H1 (cell line): ENCODE results near the gene AGAP1. TPM values are rescaled to one million over a fixed set of nuclear protein-coding genes. Genes with fewer than 3 reads are reported as not detected.
A peak's percentile ranks its signal among the peaks of the same experiment; 100 is the strongest.

Source experiments
- CTCF ChIA-PET: fragments of 300-600 bp; sonication (Branson Sonifier 250); formaldehyde crosslinking; loops from one replicate; lab custom pipeline; 2021; ENCODE audit not compliant: partially characterized antibody; lab: Charles Lee
- POLR2A ChIA-PET: fragments of 300-600 bp; sonication (Branson Sonifier 250); formaldehyde crosslinking; loops from one replicate; lab custom pipeline; 2021; ENCODE audit warnings: inconsistent platforms; ENCODE audit not compliant: partially characterized antibody; lab: Charles Lee
- DNase-seq, 2 experiments: peaks; one replicate each; pipeline versions ENCODE4 v3.0.0 to v3.0.0-alpha.2; 2010 to 2022; ENCODE audit warnings: low spot score in 2 of 2, low read depth in 1 of 2, mixed read lengths in 1 of 2
- FAIRE-seq: peaks from 2 replicates; lab custom pipeline; 2011; peaks lifted over from hg19 to GRCh38; lab: Jason Lieb, UNC
- H2AFZ ChIP-seq: 2 replicates; pipeline ENCODE4 v1.8.1; 2012; ENCODE audit warnings: low read length, inconsistent platforms
- H2AK5ac ChIP-seq: 2 replicates; pipeline ENCODE4 v1.6.1; 2013; ENCODE audit warnings: low read depth, low read length
- H2BK120ac ChIP-seq: replicated peaks from 2 replicates; pipeline ENCODE3; 2013; ENCODE audit warnings: low read depth, low read length, inconsistent platforms
- H2BK12ac ChIP-seq: 2 replicates; pipeline ENCODE4 v1.6.1; 2013; ENCODE audit warnings: low read depth, low read length
- H2BK15ac ChIP-seq: 2 replicates; pipeline ENCODE4 v1.6.1; 2013; ENCODE audit warnings: low read length
- H2BK20ac ChIP-seq: 2 replicates; pipeline ENCODE4 v1.6.1; 2013; ENCODE audit warnings: low read length
- H2BK5ac ChIP-seq: 2 replicates; pipeline ENCODE4 v1.6.1; 2013; ENCODE audit warnings: low read depth, low read length
- H3K14ac ChIP-seq: 2 replicates; pipeline ENCODE4 v1.6.1; 2013; ENCODE audit warnings: inconsistent platforms; ENCODE audit not compliant: insufficient read length
- H3K18ac ChIP-seq: 2 replicates; pipeline ENCODE4 v1.6.1; 2013; ENCODE audit warnings: low read length; ENCODE audit errors: extremely low read depth
- H3K23ac ChIP-seq: 2 replicates; pipeline ENCODE4 v1.6.1; 2013; ENCODE audit warnings: inconsistent platforms; ENCODE audit not compliant: insufficient read length
- H3K23me2 ChIP-seq: 2 replicates; pipeline ENCODE4 v1.6.1; 2013; ENCODE audit warnings: low read depth, low read length
- H3K27ac ChIP-seq: 2 replicates; pipeline ENCODE4 v1.6.1; 2011; ENCODE audit warnings: low read depth, low read length, inconsistent platforms
- H3K27me3 ChIP-seq, 4 experiments: replicated peaks in 1 of 4; 1 replicate in 1 of 4; 2 replicates in 3 of 4; pipeline versions ENCODE4 v1.6.1 to v1.8.1; 2011 to 2013; ENCODE audit warnings: low read length in 3 of 4, mild to moderate bottlenecking in 3 of 4, inconsistent platforms in 2 of 4, mixed read lengths in 2 of 4, moderate library complexity in 1 of 4; ENCODE audit not compliant: control insufficient read depth in 3 of 4, insufficient read depth in 3 of 4; ENCODE audit errors: extremely low read depth in 1 of 4
- H3K36me3 ChIP-seq, 4 experiments: 2 replicates each; pipeline versions ENCODE4 v1.6.1 to v1.8.1; 2011 to 2013; ENCODE audit warnings: mild to moderate bottlenecking in 4 of 4, low read length in 3 of 4, moderate library complexity in 2 of 4, control low read depth in 1 of 4, inconsistent platforms in 1 of 4; ENCODE audit not compliant: insufficient read depth in 4 of 4, control insufficient read depth in 2 of 4
- H3K4ac ChIP-seq: replicated peaks from 2 replicates; pipeline ENCODE3; 2013; ENCODE audit warnings: low read length, low read depth, mixed read lengths, inconsistent platforms; ENCODE audit not compliant: insufficient read length
- H3K4me1 ChIP-seq, 4 experiments: replicated peaks in 1 of 4; 1 replicate in 1 of 4; 2 replicates in 3 of 4; pipeline versions ENCODE4 v1.6.1 to v1.8.1; 2011 to 2013; ENCODE audit warnings: low read length in 3 of 4, inconsistent platforms in 2 of 4, mixed read lengths in 1 of 4; ENCODE audit not compliant: insufficient read depth in 4 of 4, control insufficient read depth in 3 of 4
- H3K4me2 ChIP-seq, 2 experiments: 2 replicates each; pipeline versions ENCODE4 v1.6.1 to v1.8.1; 2011 to 2013; ENCODE audit warnings: low read depth in 2 of 2, low read length in 2 of 2, control low read depth in 1 of 2, inconsistent platforms in 1 of 2, mild to moderate bottlenecking in 1 of 2; ENCODE audit not compliant: insufficient read depth in 1 of 2
- H3K4me3 ChIP-seq, 4 experiments: fragments of 200-600, 300-600 bp in 1 of 4; sonication (generic), shearing (Covaris generic), sonication (Bioruptor Twin) in 1 of 4; 2 replicates each; pipeline versions ENCODE4 v1.5.1 to v1.8.1; 2011 to 2016; ENCODE audit warnings: low read length in 4 of 4, low read depth in 3 of 4, control low read depth in 2 of 4, inconsistent platforms in 2 of 4, mild to moderate bottlenecking in 2 of 4, mixed read lengths in 1 of 4, moderate library complexity in 1 of 4; ENCODE audit not compliant: insufficient read depth in 2 of 4; ENCODE audit errors: extremely low read depth in 1 of 4
- H3K56ac ChIP-seq: replicated peaks from 2 replicates; pipeline ENCODE3; 2013; ENCODE audit warnings: low read depth, mild to moderate bottlenecking, mixed read lengths, low read length, inconsistent platforms; ENCODE audit not compliant: insufficient read length
- H3K79me1 ChIP-seq: 2 replicates; pipeline ENCODE4 v1.6.1; 2013; ENCODE audit warnings: low read depth, low read length, control low read depth
- H3K79me2 ChIP-seq, 2 experiments: 2 replicates each; pipeline versions ENCODE4 v1.6.1 to v1.8.1; 2012 to 2013; ENCODE audit warnings: low read length in 2 of 2, mild to moderate bottlenecking in 2 of 2, inconsistent platforms in 1 of 2; ENCODE audit not compliant: insufficient read depth in 2 of 2, control insufficient read depth in 1 of 2
- H3K9ac ChIP-seq, 4 experiments: replicated peaks in 1 of 4; 1 replicate in 1 of 4; 2 replicates in 3 of 4; pipeline versions ENCODE4 v1.6.1 to v1.8.1; 2011 to 2013; ENCODE audit warnings: low read depth in 3 of 4, low read length in 3 of 4, control low read depth in 2 of 4, mild to moderate bottlenecking in 2 of 4, moderate library complexity in 2 of 4, inconsistent platforms in 1 of 4; ENCODE audit errors: extremely low read depth in 1 of 4
- H3K9me3 ChIP-seq, 2 experiments: 2 replicates each; pipeline versions ENCODE4 v1.6.1 to v1.8.1; 2012 to 2013; ENCODE audit warnings: mild to moderate bottlenecking in 2 of 2, moderate library complexity in 2 of 2, control low read depth in 1 of 2, inconsistent platforms in 1 of 2, low read depth in 1 of 2, low read length in 1 of 2, mixed read lengths in 1 of 2; ENCODE audit not compliant: insufficient read depth in 2 of 2
- H4K20me1 ChIP-seq, 2 experiments: replicated peaks in 1 of 2; 2 replicates each; pipeline versions ENCODE3 to v1.8.1; 2011 to 2013; ENCODE audit warnings: inconsistent platforms in 2 of 2, low read length in 2 of 2, mild to moderate bottlenecking in 1 of 2; ENCODE audit not compliant: insufficient read depth in 2 of 2, control insufficient read depth in 1 of 2
- H4K5ac ChIP-seq: 2 replicates; pipeline ENCODE4 v1.6.1; 2013; ENCODE audit warnings: low read length, low read depth, mixed read lengths, inconsistent platforms; ENCODE audit not compliant: insufficient read length
- H4K8ac ChIP-seq: 2 replicates; pipeline ENCODE4 v1.8.0; 2013; ENCODE audit warnings: mild to moderate bottlenecking, moderate library complexity, low read length, inconsistent platforms; ENCODE audit not compliant: insufficient read depth; ENCODE audit errors: extremely low read depth
- H4K91ac ChIP-seq: replicated peaks from 2 replicates; pipeline ENCODE3; 2013; ENCODE audit warnings: low read length, mixed read lengths, inconsistent platforms; ENCODE audit not compliant: insufficient read length
- ATF3 ChIP-seq: IDR thresholded peaks from 2 replicates; pipeline ENCODE4 v1.6.1; 2011; ENCODE audit warnings: low read depth, mild to moderate bottlenecking, low read length; ENCODE audit not compliant: insufficient read depth
- KDM4A ChIP-seq: IDR thresholded peaks from one replicate; pipeline ENCODE4 v1.7.1; 2012; ENCODE audit warnings: low read depth, mild to moderate bottlenecking, moderate library complexity, low read length, inconsistent platforms; ENCODE audit not compliant: severe bottlenecking
- POU5F1 ChIP-seq: IDR thresholded peaks from 2 replicates; pipeline ENCODE4 v1.6.1; 2011; ENCODE audit warnings: low read depth, mild to moderate bottlenecking, low read length, moderate library complexity
- RXRA ChIP-seq: IDR thresholded peaks from 2 replicates; pipeline ENCODE4 v1.6.1; 2011; ENCODE audit warnings: low read depth, mild to moderate bottlenecking, low read length, moderate library complexity; ENCODE audit not compliant: insufficient read depth
- WGBS, 2 experiments: shearing (Covaris generic) in 1 of 2; methylation state at CpG; one replicate each; pipeline versions ENCODE4 v1.1.6 to v1.1.7; 2013 to 2015; ENCODE audit warnings: low lambda C conversion rate in 2 of 2, mixed read lengths in 2 of 2, inconsistent platforms in 1 of 2, low coverage in 1 of 2, missing lambda C conversion rate in 1 of 2; ENCODE audit not compliant: insufficient replicate concordance in 2 of 2, insufficient coverage in 1 of 2, insufficient read length in 1 of 2; ENCODE audit errors: extremely low coverage in 1 of 2, missing lambda C conversion rate in 1 of 2; 5-methylcytosine and 5-hydroxymethylcytosine counted together
- polyA plus RNA-seq, 7 experiments: library from polyadenylated mRNA; depleted of rRNA in 3 of 7; stranded (reverse) in 5 of 7; unstranded in 2 of 7; fragments of >200 nt in 5 of 7; fragments of 200-250 nt in 2 of 7; gene quantifications; 1 replicate in 5 of 7; 2 replicates in 1 of 7; 4 replicates in 1 of 7; pipeline versions ENCODE4 v1.2.1 to v1.2.3, GENCODE V29; 2011 to 2013; ENCODE audit warnings: missing spikeins in 2 of 7, mixed read lengths in 2 of 7
- total RNA-seq: library from RNA; stranded (reverse); fragmentation: NEBNext Ultra II Directional; extraction: Animal tissue kit (Norgen Biotek cat#: 25700); gene quantifications from 2 replicates; pipeline ENCODE4 v1.2.1, GENCODE V29; 2021

AGAP1 gene
- total and polyA plus RNA-seq, 2 of the 8 experiments (the other 6 are each of a cell fraction or from before 2014, with no cell fraction given): 18.1 to 39.4 TPM

GRCh38 chr2:235541838-235542549, 48.2 kb downstream of the AGAP1 start:
- no peak overlapping the region; the same call in 1 of the 2 replicates for H4K8ac ChIP-seq
- H3K18ac ChIP-seq: no peak overlapping the region
- WGBS, 2 experiments: 90% methylated on average over 11 of the region's 11 CpGs; no CpG with 5 or more reads in 1 of the 2 experiments
- FAIRE-seq (no peak), DNase-seq (no peak)
- H3K23ac ChIP-seq: no peak overlapping the region
- no peak overlapping the region for H3K14ac ChIP-seq
- no peak overlapping the region for H2BK15ac ChIP-seq
- H3K23me2 ChIP-seq: no peaks in the 10 kb centered on the region
- no peak overlapping the region for H2BK20ac ChIP-seq
- no peak overlapping the region for H3K56ac ChIP-seq
- H2AK5ac ChIP-seq: no peak overlapping the region
- no peak overlapping the region for H4K91ac ChIP-seq
- H3K4me3 ChIP-seq: 0 out of 8 replicates have a peak overlapping the region, but pooled peaks of 1 of the 4 experiments have one; percentile 27
- H2BK120ac ChIP-seq: no peak overlapping the region
- H3K27ac ChIP-seq: no peak overlapping the region
- no peak overlapping the region for H2BK5ac ChIP-seq
- peaks cover 4 to 93% of the 10 kb centered on the region in 2 experiments; a peak in 3 of 4 replicates for H3K79me2 ChIP-seq
- no peaks in the 10 kb centered on the region for H3K9me3 ChIP-seq
- H4K20me1 ChIP-seq: peaks cover 3 to 18% of the 10 kb centered on the region in 2 experiments
- H3K4me2 ChIP-seq: no peak overlapping the region
- H3K79me1 ChIP-seq: peaks cover 14% of the 10 kb centered on the region
- H2AFZ ChIP-seq: no peak overlapping the region
- no peaks in the 10 kb centered on the region for H3K36me3 ChIP-seq
- no peak overlapping the region for H2BK12ac ChIP-seq
- no peaks in the 10 kb centered on the region for H3K27me3 ChIP-seq
- POLR2A ChIA-PET: no interaction called here
- H4K5ac ChIP-seq: no peak overlapping the region
- H3K4me1 ChIP-seq: peaks cover 5 to 17% (median 10%) of the 10 kb centered on the region in 4 experiments
- no peak for TF ChIP-seq POU5F1
- TF ChIP-seq KDM4A: no peak
- no peak for TF ChIP-seq ATF3
- no peak for TF ChIP-seq RXRA
- H3K4ac ChIP-seq: no peak overlapping the region
- CTCF ChIA-PET: interaction anchor here (0.8 to 1.0 kb wide), 3 partner anchors 10 to 22 kb away, joined by 3 to 9 read pairs (median 3); no protein-coding TSS in a partner anchor
- no peak overlapping the region for H3K9ac ChIP-seq
